Body of pancreas (tissue), 4 donors: Measurements from ENCODE around the gene SP6.

Source experiments
- POLR2A ChIP-seq, 3 donors: fragments of 450-650 bp; IDR thresholded peaks; one replicate each; pipeline ENCODE4 v1.6.1; 2016; ENCODE audit warnings: antibody characterized with exemption in 3 of 3, mild to moderate bottlenecking in 2 of 3
- TF ChIP-seq, protein P1 (sequence below), 7 experiments: fragments of 450-650 bp in 4 of 7; fragments of 200-600 bp in 3 of 7; sonication (generic) in 3 of 7; IDR thresholded peaks; one replicate each; pipeline ENCODE4 v1.5.1; 2016 to 2019; ENCODE audit warnings: antibody characterized with exemption in 7 of 7

DNA sequence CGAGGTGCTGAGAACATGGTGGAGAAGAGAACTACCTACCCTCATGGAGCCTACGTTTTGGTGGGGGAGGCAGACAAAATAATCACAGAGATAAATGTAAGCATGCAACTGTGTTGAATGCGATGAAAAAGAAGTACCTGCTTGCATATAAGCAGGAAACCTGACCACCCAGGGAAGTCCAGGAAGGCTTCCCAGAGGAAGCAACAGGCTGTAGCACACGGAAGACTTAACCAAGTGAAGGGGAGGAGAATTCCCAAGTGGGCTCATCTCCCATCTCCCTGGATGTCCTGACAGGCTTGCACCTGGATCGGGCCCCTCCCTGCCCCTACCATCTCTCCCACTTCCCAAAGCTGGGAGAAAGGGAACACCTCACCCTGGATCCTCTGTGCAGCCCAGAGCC is 11.9 kb downstream of the SP6 start:
- no peak for TF ChIP-seq POLR2A (IDR thresholded peaks at IDR 0.05)
- TF ChIP-seq, protein P1, sequence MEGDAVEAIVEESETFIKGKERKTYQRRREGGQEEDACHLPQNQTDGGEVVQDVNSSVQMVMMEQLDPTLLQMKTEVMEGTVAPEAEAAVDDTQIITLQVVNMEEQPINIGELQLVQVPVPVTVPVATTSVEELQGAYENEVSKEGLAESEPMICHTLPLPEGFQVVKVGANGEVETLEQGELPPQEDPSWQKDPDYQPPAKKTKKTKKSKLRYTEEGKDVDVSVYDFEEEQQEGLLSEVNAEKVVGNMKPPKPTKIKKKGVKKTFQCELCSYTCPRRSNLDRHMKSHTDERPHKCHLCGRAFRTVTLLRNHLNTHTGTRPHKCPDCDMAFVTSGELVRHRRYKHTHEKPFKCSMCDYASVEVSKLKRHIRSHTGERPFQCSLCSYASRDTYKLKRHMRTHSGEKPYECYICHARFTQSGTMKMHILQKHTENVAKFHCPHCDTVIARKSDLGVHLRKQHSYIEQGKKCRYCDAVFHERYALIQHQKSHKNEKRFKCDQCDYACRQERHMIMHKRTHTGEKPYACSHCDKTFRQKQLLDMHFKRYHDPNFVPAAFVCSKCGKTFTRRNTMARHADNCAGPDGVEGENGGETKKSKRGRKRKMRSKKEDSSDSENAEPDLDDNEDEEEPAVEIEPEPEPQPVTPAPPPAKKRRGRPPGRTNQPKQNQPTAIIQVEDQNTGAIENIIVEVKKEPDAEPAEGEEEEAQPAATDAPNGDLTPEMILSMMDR (IDR thresholded peaks at IDR 0.05): no peak
